Measurements from ENCODE around the gene KCNN2.

The KCNN2 gene

DNA sequence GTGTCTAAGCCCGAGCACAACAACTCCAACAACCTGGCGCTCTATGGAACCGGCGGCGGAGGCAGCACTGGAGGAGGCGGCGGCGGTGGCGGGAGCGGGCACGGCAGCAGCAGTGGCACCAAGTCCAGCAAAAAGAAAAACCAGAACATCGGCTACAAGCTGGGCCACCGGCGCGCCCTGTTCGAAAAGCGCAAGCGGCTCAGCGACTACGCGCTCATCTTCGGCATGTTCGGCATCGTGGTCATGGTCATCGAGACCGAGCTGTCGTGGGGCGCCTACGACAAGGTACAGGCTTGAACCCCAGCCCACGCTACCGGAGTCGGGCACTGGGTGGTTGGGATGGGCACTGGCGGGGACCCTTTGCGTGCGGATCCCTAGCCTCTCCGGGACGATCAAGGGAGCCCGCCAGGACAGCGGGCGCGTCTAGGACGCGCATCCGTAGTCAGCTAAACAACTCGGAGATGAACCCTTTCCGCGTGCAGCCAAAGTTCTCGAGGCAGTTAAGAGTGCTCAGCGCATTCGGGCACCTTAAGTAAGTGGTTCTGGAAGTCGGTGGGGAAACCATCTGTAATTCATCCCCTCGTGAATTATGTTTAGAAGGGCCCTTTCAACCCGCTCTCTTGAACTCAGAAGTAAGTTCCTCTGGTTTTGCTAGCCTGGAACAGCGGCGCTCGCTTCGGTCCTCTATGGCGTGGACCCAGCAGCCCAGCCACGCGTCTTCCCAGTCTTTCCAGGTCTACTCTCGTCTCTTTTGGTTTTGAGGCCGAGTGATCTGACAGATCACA, 1.3 kb downstream of the KCNN2 start:
- DNase-seq: no peak

DNA sequence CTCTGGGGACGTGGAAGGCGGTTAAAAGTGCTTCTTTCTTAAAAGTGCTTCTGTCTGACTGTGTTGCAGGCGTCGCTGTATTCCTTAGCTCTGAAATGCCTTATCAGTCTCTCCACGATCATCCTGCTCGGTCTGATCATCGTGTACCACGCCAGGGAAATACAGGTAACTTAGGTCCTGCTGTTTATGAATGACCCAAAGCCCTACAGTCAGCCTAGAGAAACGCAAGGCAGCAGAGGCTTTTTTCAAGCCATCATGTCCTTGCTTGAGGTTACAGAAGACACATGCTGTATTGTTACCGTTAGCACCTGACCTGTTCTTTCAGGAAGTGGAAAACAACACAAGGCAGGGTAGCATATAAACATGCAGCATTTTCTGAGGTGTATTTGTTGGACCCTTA, 2.0 kb downstream of the KCNN2 start:
- no peak for DNase-seq

DNA sequence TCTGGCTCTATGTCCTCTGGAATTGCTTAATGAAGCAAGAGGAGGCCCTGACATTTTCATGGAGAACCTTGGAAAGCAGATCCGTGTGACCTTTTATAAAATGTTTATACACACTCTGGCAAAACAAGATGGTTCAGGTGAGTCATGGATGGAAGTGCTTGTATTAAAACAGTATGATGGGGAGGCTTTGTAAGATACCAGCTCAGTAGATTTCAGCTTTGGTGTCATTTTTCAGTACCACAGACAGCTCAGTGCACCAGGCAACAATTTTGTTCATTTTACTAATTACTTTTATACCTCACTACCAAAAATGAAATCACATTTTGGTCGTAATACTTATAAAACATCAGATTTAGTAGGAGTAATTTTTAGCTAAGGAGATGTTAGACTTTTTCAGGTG, 5.2 kb downstream of the KCNN2 start:
- DNase-seq: no peak

DNA sequence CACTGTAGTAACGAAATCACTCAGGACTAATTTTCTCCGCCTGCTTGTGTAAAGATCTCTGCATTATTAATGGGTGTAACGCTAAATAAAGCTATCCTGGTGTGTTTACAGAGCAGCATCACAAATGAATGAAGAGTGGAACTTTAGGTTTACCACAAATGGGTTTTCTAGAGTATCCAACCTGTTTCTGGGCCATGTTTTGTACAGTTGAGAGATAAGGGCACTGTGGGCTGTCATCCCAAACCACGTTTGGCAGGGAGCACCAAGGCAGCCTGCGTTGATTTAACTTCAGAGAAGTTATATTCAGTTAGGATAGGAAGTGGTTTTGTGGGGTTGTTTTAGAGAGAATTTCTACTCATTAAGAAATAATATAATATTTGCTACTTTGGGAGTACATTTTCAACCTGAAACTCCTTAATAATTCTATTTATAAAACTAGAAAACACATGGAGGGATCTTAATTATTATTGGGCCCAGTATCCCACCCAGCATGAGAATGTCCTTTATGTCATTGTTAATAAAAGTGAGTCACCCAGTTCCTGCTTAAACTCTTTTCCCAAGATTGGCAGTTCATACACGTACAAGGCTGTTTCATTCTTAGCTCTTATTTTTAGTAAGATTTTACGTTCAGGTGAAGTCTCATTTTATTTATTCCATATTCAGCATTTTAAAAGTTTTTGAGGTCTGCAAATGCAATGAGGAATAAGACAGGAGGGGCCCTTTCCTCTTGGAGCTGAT, 8.0 kb downstream of the KCNN2 start:
- no peak for DNase-seq

DNA sequence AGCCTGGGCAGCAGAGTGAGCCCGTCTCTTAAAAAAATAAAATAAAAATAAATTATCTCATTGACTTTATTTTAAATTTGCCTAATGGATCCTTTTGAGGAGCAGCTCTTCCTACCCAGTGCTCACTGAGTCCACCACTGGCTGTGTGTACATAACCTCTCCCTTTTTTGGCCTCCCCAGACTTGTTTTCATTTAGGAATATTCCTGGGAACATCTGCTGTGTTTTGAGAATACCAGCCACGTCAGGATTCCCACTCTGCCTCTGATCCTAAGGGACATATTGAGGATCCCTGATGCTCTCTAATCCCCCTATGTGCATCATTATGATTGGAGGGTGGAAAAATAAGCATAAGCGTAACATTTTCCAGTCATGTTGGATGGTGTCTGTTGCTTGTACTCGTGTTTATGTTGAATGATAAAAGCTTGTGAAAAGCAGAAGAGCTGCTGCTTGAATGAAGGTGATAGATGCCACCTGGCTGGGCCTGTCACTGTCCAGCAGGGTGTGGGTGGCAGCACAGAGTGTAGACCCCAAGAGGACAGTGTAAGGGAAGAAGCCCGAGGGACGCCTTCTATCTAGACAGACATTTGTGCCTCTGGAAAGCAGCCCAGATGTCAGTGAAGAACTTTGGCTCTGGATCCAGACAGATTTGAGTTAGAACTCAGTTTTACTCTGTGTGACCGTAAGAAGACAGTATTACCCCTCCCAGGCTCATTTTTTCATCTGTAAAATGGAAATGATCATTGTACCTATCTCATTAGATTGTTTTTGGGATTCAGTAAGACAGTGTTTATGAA, 15.4 kb downstream of the KCNN2 start:
- DNase-seq: no peak

DNA sequence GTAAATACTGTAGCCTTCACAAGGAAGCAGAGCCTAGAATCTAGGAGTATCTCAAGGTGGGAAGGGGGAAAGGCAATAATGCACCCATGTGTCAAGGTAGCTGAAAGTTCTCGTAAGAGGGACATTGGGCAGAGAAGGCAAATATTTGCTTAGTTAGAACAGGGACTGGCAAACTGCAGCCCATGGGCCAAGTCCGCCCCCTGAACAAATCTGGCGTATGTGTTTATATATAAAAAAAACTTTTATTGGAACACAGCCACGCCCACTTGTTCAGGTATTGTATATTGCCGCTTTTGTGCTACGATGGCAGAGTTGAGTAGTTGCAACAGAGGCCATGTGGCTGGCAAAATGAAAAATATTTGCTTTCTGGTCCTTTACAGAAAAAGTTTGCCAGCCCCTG, 16.1 kb downstream of the KCNN2 start:
- no peak for DNase-seq

DNA sequence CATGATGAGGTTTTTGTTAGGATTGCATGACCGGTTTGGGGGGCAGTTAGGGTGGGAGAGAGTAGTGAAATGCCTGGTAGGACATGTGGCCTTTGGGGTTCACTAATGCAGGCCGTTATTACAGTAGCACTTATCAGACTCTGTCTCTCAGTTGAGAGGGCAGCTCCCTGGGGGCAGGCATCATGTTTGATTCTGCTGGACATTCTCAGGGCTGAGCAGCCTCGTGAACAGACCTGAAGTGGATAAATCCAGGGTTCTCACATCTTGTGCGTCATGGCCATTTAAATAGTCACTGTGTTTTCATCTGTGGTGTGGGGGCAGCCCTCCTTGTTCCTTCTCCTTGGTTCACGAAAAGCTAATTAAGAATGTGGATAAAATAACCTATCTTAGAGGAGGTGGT, 18.9 kb downstream of the KCNN2 start:
- no peak for DNase-seq

DNA sequence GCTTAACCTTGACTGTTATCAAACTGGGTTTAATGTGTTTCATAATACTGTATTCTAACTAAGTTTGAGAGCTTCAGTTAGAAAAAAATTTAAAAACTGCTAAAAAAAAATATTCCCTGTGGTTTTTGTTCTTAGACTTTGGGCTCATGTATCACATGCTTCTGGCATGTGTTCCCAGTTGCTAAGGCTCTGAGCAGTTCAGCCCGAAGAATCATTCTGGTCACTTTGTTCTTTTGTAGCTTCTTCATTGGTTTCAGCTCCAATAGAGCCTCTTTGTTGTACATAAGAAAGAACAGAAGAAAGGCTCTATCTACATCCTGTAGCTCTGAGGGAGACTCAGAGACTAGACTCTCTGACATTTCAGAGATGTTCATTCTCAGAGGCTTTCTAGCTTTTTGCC, 25.6 kb downstream of the KCNN2 start:
- peak; percentile 38 for DNase-seq

DNA sequence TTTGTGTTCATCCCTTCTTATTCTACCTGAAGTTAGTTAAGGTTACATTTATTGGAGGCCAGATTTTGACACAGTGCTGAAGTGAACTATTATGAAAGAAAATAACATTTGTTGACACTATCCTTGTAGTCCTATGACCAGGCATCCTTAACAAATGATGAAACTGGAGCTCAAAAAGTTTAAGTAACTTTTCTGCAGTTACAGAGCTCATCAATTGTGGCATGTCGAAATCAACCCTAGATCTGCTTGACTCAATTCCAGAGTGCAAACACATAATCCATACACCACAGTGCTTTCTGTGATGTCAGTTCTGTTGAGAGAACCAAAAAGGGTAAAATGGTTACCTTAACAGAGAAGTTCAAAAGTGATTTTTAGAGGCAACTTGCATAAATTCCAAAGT, 28.6 kb downstream of the KCNN2 start:
- DNase-seq: no peak

DNA sequence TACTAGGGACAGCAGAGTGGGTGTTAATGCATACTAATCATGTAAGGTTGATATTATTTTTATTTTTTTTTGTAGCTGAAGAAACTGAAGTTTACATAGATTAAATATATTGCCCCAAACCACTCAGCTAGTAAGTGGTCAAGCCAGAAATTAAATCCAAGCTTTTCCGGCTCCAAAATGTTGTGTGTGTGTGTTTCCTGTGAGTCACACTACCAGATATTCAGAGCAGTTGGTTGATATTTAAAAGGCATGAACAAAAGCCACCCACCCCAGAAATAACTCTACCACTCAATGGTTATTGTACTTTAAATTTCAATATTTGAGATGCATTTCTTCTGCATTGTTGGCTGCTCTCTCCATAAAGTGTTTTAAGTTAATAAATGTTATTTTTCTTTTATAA, 29.5 kb downstream of the KCNN2 start:
- no peak for DNase-seq

DNA sequence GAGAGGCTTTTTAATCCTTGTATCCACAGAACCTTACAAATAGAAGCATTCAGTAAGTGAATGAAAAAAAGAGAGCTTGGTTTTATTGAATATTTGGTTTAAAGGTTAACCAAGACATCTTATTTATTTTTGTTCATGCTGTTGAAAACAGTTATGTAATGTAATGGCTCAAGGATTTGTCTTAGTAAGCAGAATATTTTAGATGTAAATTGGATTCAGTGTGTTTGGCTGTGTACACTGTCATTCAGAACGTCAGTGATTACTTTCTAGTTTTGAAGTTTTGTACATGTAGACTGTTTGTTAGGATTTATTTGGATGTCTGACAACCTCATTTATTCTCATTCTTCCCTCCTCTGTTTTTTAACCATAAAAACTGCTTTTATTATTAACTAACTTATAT, 31.3 kb downstream of the KCNN2 start:
- peak; percentile 15 for DNase-seq

DNA sequence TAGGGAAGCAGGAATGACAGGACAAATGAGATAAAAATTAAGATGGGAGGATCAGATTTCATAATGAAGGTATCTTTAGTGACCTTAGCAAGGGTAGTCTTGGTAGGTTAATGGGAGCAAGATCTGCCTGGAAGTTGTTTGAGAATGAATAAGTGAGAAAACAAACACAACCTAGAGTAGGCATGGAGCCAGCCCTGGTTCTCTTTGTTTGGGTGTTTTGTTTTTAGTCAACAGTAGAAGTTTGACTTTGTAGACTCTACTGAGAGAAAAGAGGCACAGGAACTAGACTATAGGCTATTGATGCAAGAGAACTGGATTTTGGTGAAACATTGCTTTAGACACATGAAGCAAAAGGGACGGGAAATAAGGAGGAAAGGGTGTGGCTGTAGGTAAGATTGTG, 40.3 kb downstream of the KCNN2 start:
- no peak for DNase-seq

DNA sequence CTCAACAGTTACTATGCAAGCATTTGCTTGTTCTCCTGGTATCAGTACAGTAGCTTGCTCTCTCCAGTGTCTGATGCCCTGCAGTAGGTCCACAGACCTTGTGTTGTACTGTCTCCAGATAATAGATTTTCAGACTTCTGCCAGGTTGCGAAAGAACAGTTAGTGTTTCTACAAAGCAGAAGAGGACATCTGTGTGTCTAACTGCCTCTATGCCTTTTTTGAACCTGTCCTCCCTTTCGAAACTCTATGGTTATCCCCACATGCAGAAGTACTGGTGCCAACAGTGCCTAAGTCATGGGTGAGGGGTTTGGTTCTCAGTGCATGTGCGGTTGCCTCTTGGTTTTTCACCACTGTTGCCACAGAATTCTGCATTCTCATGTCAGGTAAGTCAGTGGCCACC, 45.9 kb downstream of the KCNN2 start:
- DNase-seq: no peak

DNA sequence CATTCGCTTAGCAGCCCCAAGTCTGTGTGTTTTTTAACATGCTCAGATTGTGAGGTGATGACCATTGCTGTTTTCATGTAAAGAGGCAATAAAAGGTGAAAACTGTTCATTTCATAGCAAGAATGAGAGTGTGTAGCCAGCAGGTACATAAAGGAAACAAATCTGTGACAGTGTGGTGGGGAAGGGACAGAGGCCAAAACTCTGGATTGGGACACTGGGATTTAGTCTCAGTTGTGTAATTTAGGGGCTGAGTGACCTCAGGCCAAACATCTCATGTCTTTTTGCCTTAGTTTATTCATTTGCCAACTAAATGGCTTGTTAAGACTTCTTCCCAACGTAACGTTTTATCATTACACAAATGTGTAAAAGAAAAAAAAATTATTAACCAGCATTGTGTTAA, 47.0 kb downstream of the KCNN2 start:
- no peak for DNase-seq

DNA sequence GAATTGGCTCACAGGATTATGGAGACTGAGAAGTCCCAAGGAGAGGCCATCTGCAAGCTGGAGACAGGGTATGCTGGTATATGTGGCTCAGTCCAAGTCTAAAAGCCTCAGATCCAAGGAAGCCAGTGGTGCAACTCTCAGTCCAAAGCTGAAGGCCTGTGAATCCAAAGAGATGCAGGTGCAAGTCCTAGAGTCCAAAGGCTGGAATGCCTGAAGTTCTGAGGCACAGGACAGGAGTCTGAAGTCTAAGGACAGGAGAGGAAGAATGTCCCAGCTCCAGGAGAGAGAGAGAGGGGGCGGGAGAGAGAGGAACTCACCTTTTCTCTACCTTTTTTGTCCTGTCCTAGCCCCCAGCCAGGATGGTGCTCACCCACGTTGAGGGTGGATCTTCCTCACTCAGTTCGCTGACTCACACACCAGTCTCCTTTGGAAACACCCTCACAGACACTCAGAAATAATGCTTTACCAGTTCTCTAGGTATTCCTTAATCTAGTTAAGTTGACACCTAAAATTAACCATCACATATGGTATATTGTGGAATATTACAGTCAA, 49.6 kb downstream of the KCNN2 start:
- no peak for DNase-seq

DNA sequence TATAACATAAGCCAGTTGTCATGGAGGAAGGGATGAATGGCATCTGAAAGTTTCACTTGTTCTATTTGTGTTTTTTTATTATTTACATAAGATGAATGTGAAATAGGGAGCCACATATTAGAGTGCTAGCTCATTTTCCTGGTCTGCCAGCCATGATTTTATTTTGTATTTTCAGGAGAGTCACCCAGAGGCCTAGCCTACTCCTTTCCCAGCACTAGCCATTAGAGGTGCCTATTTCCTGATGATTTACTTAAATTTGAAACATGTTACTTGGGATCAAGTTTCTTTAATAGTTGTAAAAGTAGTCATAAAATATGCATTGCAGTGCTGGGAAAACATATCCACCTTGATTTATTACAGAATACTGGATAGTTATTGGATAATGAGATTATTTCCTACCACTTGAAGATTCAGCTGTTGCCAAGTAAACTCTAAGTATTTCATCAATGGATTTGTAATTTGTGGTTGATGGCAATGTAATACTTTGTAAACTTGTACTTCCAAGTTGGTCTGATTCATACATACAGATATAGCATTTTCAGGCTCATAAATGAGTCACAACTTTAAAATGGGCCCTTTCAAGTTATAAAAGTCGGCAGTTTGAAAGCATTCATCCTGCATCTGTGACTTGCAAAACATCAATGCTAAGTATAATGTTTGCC, 50.8 kb downstream of the KCNN2 start:
- no peak for DNase-seq

DNA sequence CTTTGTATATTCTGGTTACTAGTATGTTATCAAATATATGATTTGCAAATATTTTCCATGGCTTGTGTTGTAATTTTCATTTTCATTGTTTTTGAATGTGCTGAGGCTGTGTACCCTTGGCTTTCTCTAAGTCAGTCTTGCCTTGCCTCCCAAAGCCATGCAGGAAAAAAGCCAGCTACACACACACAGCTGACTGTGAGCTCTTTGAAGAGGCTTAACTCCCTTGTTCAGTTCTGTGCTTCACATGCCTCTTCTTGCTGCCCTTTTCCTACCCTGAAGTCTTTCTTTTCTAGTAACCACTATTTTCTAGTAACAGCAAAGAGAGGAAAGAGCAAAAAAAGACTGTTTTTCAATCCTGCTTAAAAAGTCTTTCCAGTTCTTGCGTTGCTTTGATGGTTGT, 53.9 kb downstream of the KCNN2 start:
- peak; percentile 42 for DNase-seq

DNA sequence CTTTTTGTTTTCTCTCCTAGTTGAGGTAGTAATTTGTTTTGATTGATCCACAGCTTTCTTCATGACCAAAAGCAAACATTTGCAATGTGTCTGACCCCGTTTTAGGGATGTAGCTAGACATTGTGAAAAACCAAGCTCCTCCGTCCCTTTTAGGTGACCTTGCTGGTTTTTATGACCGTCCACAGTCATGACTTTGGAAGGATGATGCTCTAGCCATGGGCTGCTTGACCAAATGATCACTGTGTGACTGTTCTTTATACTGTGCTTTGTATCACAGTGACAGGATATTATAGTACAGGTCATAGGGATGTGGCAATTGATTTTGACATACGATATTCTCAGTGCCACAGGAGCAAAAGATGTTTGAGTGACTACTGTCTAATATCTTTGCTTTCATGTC, 54.4 kb downstream of the KCNN2 start:
- DNase-seq: no peak

DNA sequence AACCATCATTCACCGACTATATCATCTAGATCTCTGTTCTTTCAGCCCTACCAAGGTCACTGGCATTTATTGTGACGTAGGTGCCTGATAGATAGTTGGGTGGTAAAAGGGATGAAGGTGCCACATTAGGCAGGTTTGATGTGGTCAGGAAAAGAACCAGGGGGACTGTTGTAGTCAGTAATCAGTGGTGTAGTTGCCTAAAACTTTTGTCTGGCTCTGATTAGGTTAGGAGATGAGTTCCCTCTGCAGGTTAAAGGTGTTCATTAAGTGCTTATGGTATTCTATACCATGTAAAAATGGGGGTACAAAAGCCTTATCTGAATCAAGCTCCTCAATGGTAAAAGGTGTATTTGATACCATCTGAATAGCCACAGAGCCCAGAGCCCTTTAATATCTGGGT, 55.6 kb downstream of the KCNN2 start:
- no peak for DNase-seq

DNA sequence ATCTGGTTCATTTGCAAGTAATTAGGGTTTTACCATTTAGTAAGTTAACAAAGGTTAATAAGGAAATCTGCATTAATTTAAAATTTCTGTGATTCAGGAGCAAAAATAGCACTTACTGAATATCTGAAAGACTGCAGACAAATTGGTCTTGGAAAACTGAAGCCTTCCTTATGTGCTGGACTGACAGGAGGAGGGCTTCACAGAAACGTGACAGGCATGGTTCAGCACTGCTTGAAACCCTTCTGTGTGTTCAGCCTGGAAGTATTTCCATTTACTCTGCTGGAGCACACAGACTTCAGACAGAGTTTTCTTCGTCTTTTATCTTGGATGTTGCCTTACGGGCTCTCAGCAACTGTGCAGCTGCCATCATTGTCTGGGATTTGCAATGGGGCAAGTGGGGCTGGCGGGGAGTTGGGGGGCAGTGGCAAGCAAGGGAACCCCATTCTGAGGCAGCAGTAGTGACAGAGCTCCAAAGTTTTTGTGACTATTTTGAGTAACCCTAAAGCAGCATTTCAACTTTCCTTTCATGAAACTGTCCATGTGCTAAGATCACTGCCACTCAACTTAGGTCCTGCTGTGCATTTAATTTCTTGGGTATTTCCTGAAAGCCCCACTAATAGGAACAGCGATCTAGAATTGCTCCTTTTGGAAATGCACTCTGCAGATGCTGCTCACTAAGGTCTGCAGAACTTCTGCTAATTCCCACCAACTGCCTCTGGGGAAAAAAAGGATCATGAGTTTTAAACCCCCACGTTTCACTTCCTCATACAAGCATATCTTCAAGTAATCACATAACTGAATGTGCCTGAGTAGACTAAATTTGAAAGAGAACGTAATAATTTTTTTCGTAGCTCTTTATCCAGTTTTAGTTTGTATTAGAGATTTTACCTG, 56.6 kb downstream of the KCNN2 start:
- no peak for DNase-seq

DNA sequence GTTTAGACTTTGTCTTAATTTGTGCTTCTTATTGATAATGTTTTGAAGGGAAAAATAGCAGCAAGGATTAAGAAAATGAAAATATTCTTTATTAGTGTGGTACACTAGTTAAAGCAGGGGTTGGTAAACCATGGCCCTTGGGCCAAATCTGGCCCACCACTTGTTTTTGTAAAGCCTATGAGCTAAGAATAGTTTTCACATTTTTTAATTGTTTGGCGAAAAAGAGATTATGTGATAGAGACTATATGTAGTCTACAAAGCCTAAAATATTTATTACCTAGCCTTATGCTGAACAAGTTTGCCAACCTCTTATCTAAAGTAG, 57.2 kb downstream of the KCNN2 start:
- DNase-seq: no peak

DNA sequence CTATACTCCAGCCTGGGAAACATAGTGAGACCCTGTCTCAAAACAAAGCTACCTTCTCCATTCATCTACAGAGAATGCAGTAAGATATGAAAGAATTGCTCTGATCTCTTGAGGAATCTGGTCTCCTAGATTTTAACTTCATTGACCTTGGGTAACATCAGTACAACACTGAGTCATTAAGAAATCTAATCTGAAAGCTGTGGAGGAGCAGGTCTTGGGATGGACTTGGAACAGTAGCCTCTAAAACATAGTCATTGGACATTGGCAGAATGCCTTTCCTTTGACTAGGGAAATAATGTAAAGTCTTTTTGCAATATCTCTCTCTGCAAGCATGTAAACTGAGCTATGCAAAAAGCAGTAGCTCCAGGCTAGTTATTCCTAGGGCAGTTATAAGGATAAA, 58.1 kb downstream of the KCNN2 start:
- DNase-seq: no peak

All from midbrain (tissue), 1 donor.